Measurements from ENCODE around the gene NDUFAF8.

NDUFAF8 gene

GRCh38 chr17:81238815-81239713 is at the start of gene NDUFAF8, which contains the start of gene TEPSIN:
NDUFAF8 (plus strand) TSS chr17:81239318; CDS start chr17:81239364, 46 bp downstream.
TEPSIN (minus strand) TSS chr17:81239055; CDS start chr17:81239033, 22 bp downstream.
- peak; percentile 99 for DNase-seq (ENCODE audit: low read depth)

GRCh38 chr17:81189670-81190530 is 49.2 kb upstream of the NDUFAF8 start:
- no peak for DNase-seq (ENCODE audit: low read depth)

GRCh38 chr17:81190591-81190990 is 48.5 kb upstream of the NDUFAF8 start:
- DNase-seq (ENCODE audit: low read depth), result no peak

DNA sequence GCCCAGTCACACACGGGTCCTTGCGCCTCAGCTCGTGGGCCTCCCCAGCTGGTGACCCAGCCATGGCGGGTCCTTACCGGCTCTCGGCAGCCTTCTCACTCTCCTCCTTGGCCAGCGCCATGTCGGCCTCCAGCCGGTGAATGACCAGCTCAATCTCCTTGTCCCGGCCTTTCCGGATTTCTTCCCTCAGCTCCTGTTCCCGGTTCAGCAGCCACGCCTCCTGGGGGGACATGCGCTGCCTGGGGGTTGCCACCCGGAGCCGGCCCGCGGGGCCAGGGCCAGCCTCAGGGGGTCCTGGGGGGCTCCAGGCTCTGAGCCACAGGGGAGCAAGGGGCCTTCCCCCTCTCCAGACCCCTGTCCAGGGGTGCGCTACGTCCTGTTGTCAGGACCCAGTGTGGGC is 48.0 kb upstream of the NDUFAF8 start:
- DNase-seq (ENCODE audit: low read depth), result no peak

DNA sequence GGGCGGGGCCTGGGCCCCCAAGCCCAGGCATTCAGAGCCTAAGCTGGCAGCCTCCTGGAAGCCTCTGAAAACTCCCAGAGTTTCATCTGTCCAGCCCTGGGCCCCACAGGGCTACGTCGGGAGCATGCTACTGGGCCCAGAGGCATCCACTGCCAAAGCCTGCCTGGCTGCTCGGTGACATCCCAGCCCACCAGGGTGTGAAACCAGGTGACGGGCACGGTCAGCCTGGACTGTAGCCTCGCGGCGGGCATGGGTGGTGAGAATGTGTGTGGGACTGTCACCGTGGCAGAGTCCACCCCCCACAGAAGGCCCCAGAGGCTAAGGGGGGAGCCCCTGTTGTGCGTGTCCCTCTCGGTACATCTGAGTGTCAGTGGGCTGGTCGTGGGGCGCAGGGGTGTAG is 47.5 kb upstream of the NDUFAF8 start:
- no peak for DNase-seq (ENCODE audit: low read depth)

GRCh38 chr17:81192386-81193050 is 46.6 kb upstream of the NDUFAF8 start:
- no peak for DNase-seq (ENCODE audit: low read depth)

DNA sequence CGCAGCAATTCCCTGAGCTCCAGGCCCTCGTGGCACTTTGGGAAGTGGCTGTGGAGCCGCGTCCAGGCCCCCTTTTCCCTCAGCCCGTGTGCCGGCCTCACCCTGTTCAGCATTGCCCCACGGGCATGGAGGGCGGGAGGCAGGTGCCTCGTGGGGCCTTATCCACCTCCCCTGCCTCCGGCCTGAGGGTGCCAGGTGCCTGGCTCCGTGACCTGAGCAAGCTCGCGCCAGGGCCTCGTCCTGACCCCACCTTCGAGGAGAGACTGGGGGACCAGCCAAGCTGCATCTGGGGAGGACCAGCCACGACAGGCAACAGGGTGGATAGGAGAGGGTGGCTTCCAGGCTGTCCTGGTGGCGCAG is 46.1 kb upstream of the NDUFAF8 start:
- DNase-seq (ENCODE audit: low read depth), result no peak

DNA sequence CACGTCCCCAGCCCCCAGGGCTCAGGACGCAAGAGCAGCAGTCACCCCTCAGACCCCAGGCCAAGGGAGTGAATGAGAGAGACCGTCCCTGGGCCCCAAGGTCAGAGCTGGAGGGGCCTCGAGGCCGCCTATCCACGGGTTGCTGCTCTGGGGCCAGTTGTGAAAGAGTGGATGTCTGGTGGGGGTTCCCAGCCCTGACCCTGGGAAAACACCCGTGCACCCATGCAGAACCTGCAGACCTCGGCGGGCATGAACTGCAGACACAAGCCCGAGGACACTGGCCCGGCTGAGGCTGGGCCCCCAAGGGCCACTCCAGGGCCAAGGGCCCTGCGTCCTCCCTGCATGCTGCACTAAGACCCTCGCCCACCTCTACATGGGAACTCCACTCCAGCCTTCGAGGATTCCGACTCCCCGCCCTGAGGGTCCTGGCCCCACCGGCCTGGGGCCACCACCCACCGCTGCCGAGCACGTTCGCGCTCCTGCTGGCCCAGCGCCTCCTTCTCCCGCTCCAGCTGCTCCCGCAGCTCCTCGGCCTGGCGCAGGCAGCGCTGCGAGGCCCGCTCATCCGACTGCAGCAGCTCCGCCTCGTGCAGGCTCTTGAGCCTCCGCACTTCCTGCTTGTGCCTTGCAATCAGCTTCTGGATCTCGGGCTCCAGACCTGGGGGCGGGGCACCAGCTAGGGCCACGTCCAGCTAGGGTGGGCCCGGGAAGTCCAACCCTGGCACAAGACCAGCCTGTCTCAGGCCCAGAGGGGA is 45.5 kb upstream of the NDUFAF8 start:
- no peak for DNase-seq (ENCODE audit: low read depth)

DNA sequence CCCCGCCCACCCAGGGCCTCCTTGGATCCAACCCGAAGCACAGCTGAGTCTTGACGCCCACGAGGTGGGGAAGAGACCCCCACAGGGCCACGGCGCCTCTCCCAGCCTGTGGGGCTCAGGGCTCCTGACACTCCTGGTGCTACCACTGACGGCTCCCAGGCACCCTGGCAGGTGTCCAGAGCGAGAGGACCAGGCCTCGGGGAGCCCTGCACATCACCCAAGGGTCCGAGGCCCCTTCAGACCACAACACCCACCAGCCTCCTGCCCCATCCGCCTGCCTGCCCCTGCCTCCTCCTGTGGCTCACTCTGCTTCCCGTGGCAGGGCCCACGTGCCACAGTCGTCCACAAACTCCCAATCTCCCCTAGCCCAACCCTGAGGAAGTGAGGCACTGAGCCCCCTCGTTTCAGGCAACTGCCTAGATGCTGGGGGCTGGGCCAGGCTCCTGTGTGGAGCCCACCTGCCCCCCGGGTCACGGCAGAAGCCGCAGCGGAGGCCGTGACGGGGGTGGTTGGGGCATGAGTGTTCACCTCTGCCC is 44.8 kb upstream of the NDUFAF8 start:
- no peak for DNase-seq (ENCODE audit: low read depth)

GRCh38 chr17:81194941-81195901 is 43.9 kb upstream of the NDUFAF8 start:
- no peak for DNase-seq (ENCODE audit: low read depth)

GRCh38 chr17:81195941-81196495 is 43.1 kb upstream of the NDUFAF8 start:
- no peak for DNase-seq (ENCODE audit: low read depth)

DNA sequence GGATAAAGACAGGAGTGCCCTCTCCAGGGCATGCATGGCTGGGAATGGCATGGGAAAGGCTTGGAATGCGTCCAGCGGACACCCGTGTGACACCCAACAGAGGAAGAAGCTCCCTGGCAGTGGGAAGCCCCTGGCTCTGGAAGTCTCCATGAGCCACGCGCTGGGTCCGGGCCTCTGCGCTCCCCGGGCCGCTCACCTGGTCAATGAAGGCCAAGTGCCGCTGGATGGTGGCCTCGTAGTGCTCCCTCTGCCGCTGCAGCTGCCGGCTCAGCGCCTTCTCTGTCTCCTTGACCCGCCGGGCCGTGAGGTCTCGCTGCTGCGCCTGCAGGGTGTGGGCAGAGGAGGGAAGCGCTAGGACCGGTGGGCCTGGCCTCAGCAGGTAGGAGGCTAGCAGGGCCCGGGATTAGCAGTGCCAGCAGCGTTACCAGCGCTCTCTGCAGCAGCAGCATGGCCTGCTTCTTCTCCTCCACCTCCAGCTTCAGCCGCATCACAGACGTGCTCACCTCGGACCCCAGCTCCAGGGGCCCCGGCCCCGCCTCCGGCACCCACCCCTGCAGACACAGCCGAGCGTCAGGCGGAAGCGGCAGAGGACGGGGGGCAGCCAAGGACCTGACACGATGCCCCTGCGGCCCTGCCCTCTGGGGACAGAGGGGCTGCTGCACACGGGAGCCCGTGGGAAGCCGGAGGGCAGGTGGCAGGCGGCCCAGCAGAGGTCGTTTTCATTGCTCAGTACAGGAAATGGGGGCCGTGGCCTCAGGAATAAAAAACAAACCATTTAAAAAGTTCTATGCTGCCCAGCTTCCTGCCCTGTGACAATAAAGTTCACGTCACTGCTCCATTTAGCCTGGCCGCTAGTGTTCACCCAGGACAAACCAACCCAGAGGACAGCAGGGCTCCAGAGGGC is 42.4 kb upstream of the NDUFAF8 start:
- no peak for DNase-seq (ENCODE audit: low read depth)

GRCh38 chr17:81197409-81197795 is 41.7 kb upstream of the NDUFAF8 start:
- DNase-seq (ENCODE audit: low read depth), result no peak

DNA sequence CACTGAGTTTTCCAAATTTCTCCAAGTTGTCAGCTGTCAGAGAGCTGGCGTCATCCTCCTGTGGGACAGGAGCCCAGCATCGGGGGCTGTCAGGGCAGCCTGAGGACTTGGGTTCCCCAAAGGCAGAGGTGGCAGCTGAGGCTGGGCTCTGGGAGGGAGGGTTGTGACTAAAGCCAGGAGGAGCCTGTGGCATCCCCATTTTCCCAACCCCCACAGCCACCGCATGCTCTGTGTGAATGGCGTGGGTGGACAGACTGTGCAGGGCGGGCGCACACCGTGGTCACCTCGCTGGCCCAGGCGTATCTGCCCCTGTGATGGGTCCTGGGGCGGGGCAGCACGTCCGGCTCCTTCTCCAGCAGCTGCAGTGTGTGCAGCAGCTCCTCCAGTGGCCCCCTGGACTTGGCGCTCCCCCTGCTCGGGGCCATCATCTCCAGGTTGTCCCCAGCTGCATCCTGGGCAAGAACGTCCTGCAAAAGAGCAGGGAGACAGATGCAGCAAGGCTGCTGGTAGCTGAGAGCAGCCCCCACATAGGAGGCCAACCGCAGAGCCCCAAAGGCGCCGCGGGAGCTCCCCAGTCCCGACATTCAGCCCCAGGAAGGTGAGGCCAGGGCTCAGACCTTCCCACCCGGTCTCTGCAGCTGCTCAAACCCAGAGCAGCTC is 41.2 kb upstream of the NDUFAF8 start:
- no peak for DNase-seq (ENCODE audit: low read depth)

DNA sequence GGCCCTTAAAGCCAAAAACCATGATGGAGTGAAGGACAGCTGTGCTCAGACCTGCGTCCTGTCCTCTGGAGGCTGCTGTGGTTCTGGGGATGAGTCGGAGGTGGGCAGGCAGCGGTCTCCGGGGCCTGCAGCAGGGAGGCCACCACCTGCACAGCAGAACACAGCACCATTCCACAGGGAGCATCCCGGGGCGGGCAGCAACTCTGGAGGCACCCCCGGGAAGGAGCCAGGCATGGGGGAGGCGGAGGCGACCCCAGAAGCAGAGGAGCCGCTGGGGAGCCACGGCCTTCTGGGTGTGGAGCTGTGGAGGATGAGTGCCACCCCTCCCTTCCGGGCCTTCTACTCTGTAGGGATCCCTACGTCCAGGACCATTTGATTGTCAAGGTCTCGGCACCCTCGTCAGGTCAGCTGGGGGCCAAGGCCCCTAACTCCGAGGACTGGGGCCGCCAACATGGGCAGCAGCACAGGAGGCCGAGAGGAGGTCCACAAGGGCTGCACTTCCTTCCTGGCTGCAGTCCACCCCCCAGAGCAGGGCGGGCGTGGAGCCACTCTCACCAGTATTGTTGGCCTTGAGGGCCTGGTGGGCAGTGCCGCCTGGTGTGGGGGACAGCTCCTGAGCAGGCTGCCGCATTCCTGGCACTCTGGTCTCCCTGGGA is 40.2 kb upstream of the NDUFAF8 start:
- no peak for DNase-seq (ENCODE audit: low read depth)

DNA sequence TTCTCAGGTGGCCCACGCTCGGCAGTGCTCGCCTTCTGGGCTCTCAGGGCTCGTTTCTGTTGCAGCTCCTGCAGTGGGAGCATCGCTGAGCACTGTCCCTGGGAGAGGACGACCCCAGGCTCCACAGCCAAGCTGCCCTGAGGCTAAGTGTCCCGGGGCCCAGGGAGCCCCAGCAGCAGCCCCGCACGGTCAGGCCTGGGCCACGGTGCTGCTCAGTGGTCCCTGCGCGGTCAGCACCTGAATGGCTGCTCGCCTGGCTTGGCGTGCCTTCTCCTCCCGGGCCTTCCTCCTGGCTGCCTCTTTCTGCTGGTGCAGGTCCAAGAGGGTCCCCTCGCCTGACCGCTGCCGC is 39.7 kb upstream of the NDUFAF8 start:
- DNase-seq (ENCODE audit: low read depth), result no peak

- no peak for DNase-seq (ENCODE audit: low read depth)
Measured at GRCh38 chr17:81200201-81200600, 38.9 kb upstream of the NDUFAF8 start.

All from GM04503 (cell line).